OCI-LY1 (cell line): ENCODE measurements around the gene TTC8.

Experiments used
- H2AFZ ChIP-seq: fragments of 200-600 bp; sonication (generic), shearing (Covaris generic); 2 replicates; pipeline ENCODE4 v1.6.0; 2014; ENCODE audit warnings: antibody characterized with exemption, mild to moderate bottlenecking, low read length
- H3F3A ChIP-seq: fragments of 200-600 bp; sonication (generic), shearing (Covaris generic); 2 replicates; pipeline ENCODE4 v1.6.0; 2014; ENCODE audit warnings: mild to moderate bottlenecking, antibody characterized with exemption, low read length, moderate library complexity; ENCODE audit not compliant: insufficient read depth
- H3K27ac ChIP-seq: fragments of 200-600 bp; sonication (generic); 2 replicates; pipeline ENCODE4 v1.5.1; 2014; ENCODE audit warnings: low read length, mixed run types, mild to moderate bottlenecking, low read depth; ENCODE audit not compliant: poor library complexity, severe bottlenecking
- H3K27me3 ChIP-seq: fragments of 200-600 bp; sonication (generic); 2 replicates; pipeline ENCODE4 v1.6.0; 2014; ENCODE audit warnings: antibody characterized with exemption, mild to moderate bottlenecking, low read length, moderate library complexity; ENCODE audit not compliant: insufficient read depth
- H3K36me3 ChIP-seq: fragments of 200-600 bp; sonication (generic); 2 replicates; pipeline ENCODE4 v1.6.1; 2014; ENCODE audit warnings: mild to moderate bottlenecking, antibody characterized with exemption, low read length, moderate library complexity, mixed read lengths; ENCODE audit not compliant: insufficient read depth
- H3K4me1 ChIP-seq: fragments of 200-600 bp; sonication (generic); 2 replicates; pipeline ENCODE4 v1.5.1; 2014; ENCODE audit warnings: mild to moderate bottlenecking, low read length, moderate library complexity; ENCODE audit not compliant: insufficient read depth, severe bottlenecking
- H3K4me2 ChIP-seq: fragments of 200-600 bp; sonication (generic), shearing (Covaris generic); 2 replicates; pipeline ENCODE4 v1.6.1; 2014; ENCODE audit warnings: low read length
- H3K4me3 ChIP-seq: fragments of 200-600 bp; sonication (generic); 2 replicates; pipeline ENCODE4 v1.5.1; 2014; ENCODE audit warnings: low read length, low read depth, mild to moderate bottlenecking, mixed read lengths; ENCODE audit not compliant: poor library complexity, severe bottlenecking
- H3K79me2 ChIP-seq: fragments of 200-600 bp; shearing (Covaris generic); 2 replicates; pipeline ENCODE4 v1.6.1; 2016; ENCODE audit warnings: mixed run types, low read length, mixed read lengths; ENCODE audit not compliant: insufficient read depth
- H3K9ac ChIP-seq: fragments of 200-600 bp; sonication (generic), shearing (Covaris generic); 2 replicates; pipeline ENCODE4 v1.6.1; 2014; ENCODE audit warnings: mild to moderate bottlenecking, low read length, mixed read lengths
- H3K9me2 ChIP-seq: fragments of 200-600 bp; sonication (generic), shearing (Covaris generic); 2 replicates; pipeline ENCODE4 v1.6.1; 2014; ENCODE audit warnings: low read depth, mild to moderate bottlenecking, low read length, mixed read lengths
- H3K9me3 ChIP-seq: fragments of 200-600 bp; shearing (Covaris generic); 2 replicates; pipeline ENCODE4 v1.6.1; 2014; ENCODE audit warnings: low read length, mixed read lengths
- H4K20me1 ChIP-seq: fragments of 200-600 bp; sonication (generic), shearing (Covaris generic); 2 replicates; pipeline ENCODE4 v1.6.0; 2016; ENCODE audit warnings: mild to moderate bottlenecking, low read length; ENCODE audit not compliant: insufficient read depth
- CTCF ChIP-seq: fragments of 200-600 bp; sonication (generic), shearing (Covaris generic); IDR thresholded peaks from 2 replicates; pipeline ENCODE4 v1.5.1; 2017; ENCODE audit warnings: mild to moderate bottlenecking, antibody characterized with exemption, low read length, moderate library complexity, mixed read lengths
- EZH2 ChIP-seq: fragments of 200-600 bp; sonication (generic), shearing (Covaris generic); IDR thresholded peaks from 2 replicates; pipeline ENCODE4 v1.8.0; 2017; ENCODE audit warnings: borderline replicate concordance, mixed run types, mild to moderate bottlenecking, antibody characterized with exemption, low read length, moderate library complexity, mixed read lengths

TTC8 gene

GRCh38 chr14:88914956-88915355, 90.5 kb downstream of the TTC8 start:
- TF ChIP-seq EZH2 = no peak
- no peak for TF ChIP-seq CTCF

GRCh38 chr14:88919502-88919901, 95.1 kb downstream of the TTC8 start:
- H3K4me1 ChIP-seq = no peaks in the 10 kb centered on the region
- TF ChIP-seq CTCF (no peak), EZH2 (no peak)
- no peak overlapping the region for H3K4me3 ChIP-seq
- no peaks in the 10 kb centered on the region for H3K79me2 ChIP-seq
- H3F3A ChIP-seq = no peaks in the 10 kb centered on the region
- H4K20me1 ChIP-seq = no peaks in the 10 kb centered on the region
- no peaks in the 10 kb centered on the region for H3K36me3 ChIP-seq
- H2AFZ ChIP-seq = no peak overlapping the region
- H3K9ac ChIP-seq = no peak overlapping the region
- H3K27me3 ChIP-seq = no peaks in the 10 kb centered on the region
- H3K27ac ChIP-seq = no peak overlapping the region
- H3K9me3 ChIP-seq = no peaks in the 10 kb centered on the region
- H3K4me2 ChIP-seq = no peak overlapping the region
- no peaks in the 10 kb centered on the region for H3K9me2 ChIP-seq

More at GRCh38 chr14:88914956-88915355, 90.5 kb downstream of the TTC8 start:
- H3K9me3 ChIP-seq = no peaks in the 10 kb centered on the region
- H3K4me1 ChIP-seq = no peaks in the 10 kb centered on the region
- no peak overlapping the region for H3K4me3 ChIP-seq
- no peak overlapping the region for H3K4me2 ChIP-seq
- H3F3A ChIP-seq = no peaks in the 10 kb centered on the region
- no peak overlapping the region for H2AFZ ChIP-seq
- H3K36me3 ChIP-seq = no peaks in the 10 kb centered on the region
- H4K20me1 ChIP-seq = no peaks in the 10 kb centered on the region
- no peaks in the 10 kb centered on the region for H3K79me2 ChIP-seq
- H3K9ac ChIP-seq = no peak overlapping the region
- H3K27ac ChIP-seq = no peak overlapping the region
- H3K9me2 ChIP-seq = no peaks in the 10 kb centered on the region
- no peaks in the 10 kb centered on the region for H3K27me3 ChIP-seq
